Omental fat pad (tissue), 4 donors: ENCODE measurements around the gene AP1M1. TPM values are rescaled to one million over a fixed set of nuclear protein-coding genes. Genes with fewer than 3 reads are reported as not detected.

Experiments used
- ATAC-seq: fragments of 150-250 bp; one replicate; pipeline ENCODE4 v1.9.1; 2016; ENCODE audit warnings: mild to moderate bottlenecking, moderate library complexity; ENCODE audit not compliant: low FRiP score
- DNase-seq: peaks from one replicate; pipeline ENCODE4 v3.0.0-alpha.2; 2019; ENCODE audit warnings: low spot score
- CTCF ChIP-seq, 3 donors: fragments of 450-650 bp; IDR thresholded peaks; one replicate each; pipeline ENCODE4 v1.5.1; 2016 to 2017; ENCODE audit warnings: antibody characterized with exemption in 3 of 3, mild to moderate bottlenecking in 3 of 3, moderate library complexity in 2 of 3
- total RNA-seq, 4 donors: library from RNA; depleted of rRNA; stranded (reverse); fragments of >200 nt; gene quantifications; one replicate each; pipeline ENCODE4 v1.1.0, GENCODE V29; 2016

Gene AP1M1
- total RNA-seq, 4 donors from 2014 or later: 92.0 to 154 (median 111) TPM

GRCh38 chr19:16197188-16197621, 506 bp upstream of the AP1M1 start:
- DNase-seq: no peak
- peak; percentile 57 for ATAC-seq
- no peak for TF ChIP-seq CTCF (IDR thresholded peaks at IDR 0.05)

- no peak for DNase-seq
- ATAC-seq: no peak
- no peak for TF ChIP-seq CTCF (IDR thresholded peaks at IDR 0.05)
Observed at GRCh38 chr19:16198370-16198651, 600 bp downstream of the AP1M1 start.

GRCh38 chr19:16199275-16199932, 1.7 kb downstream of the AP1M1 start:
- DNase-seq (no peak), ATAC-seq (no peak)
- TF ChIP-seq CTCF (IDR thresholded peaks at IDR 0.05): no peak

- ATAC-seq (peak; percentile 31), DNase-seq (no peak)
- no peak for TF ChIP-seq CTCF (IDR thresholded peaks at IDR 0.05)
Observed at GRCh38 chr19:16200038-16201010, 2.6 kb downstream of the AP1M1 start.

GRCh38 chr19:16201011-16201391, 3.3 kb downstream of the AP1M1 start:
- ATAC-seq: no peak
- DNase-seq: no peak
- no peak for TF ChIP-seq CTCF (IDR thresholded peaks at IDR 0.05)

- ATAC-seq: no peak
- no peak for TF ChIP-seq CTCF (IDR thresholded peaks at IDR 0.05)
Observed at GRCh38 chr19:16202320-16203255, 4.9 kb downstream of the AP1M1 start.

More at GRCh38 chr19:16202320-16203255, 4.9 kb downstream of the AP1M1 start:
- DNase-seq: no peak
